Measurements from ENCODE around the gene ZNF710. TPM values are rescaled to one million over a fixed set of nuclear protein-coding genes. Genes with fewer than 3 reads are reported as not detected.

The ZNF710 gene
- total and polyA plus RNA-seq, 9 of the 15 experiments (the other 6 are each of a cell fraction or from before 2014, with no cell fraction given) = 0.56 to 14.2 (median 5.2) TPM

GRCh38 chr15:90062023-90062442, 60.9 kb downstream of the ZNF710 start (continued):
- TF ChIP-seq MAZ (CRISPR knock-in tag; conservative IDR thresholded peaks at IDR 0.05 in 1 of 2, IDR thresholded peaks at IDR 0.05 in 1 of 2) = peak in 1 of 2 experiments; percentile 28; a peak in 1 of 4 replicates
- TF ChIP-seq RB1 (IDR thresholded peaks at IDR 0.05; ENCODE audit: low read depth) = 0 out of 2 replicates have a peak, but pooled peaks have one; percentile 33
- TF ChIP-seq SUPT5H (IDR thresholded peaks at IDR 0.05) = 0 out of 2 replicates have a peak, but pooled peaks have one; percentile 32
- TF ChIP-seq TBL1XR1 (IDR thresholded peaks at IDR 0.05; ENCODE audit: low read length in 2 of 2) = peak in 1 of 2 experiments; percentile 16; a peak in 1 of 4 replicates
- TF ChIP-seq ZNF77 (CRISPR knock-in tag; IDR thresholded peaks at IDR 0.05) = no peak
- TF ChIP-seq ZBTB7A (IDR thresholded peaks at IDR 0.05; ENCODE audit: borderline replicate concordance, control insufficient read depth, low read depth, low read length) = peak; percentile 60; the same call in 1 of the 2 replicates
- peak; percentile 72 for TF ChIP-seq NCOR1 (IDR thresholded peaks at IDR 0.05)
- no peak for TF ChIP-seq CBX8 (IDR thresholded peaks at IDR 0.05; ENCODE audit: borderline replicate concordance, extremely low read depth, low read depth, low read length, poor library complexity, severe bottlenecking)
- no peak for TF ChIP-seq ZNF224 (CRISPR knock-in tag; IDR thresholded peaks at IDR 0.05)
- TF ChIP-seq MYNN (IDR thresholded peaks at IDR 0.05) = no peak
- TF ChIP-seq MYNN (CRISPR knock-in tag; IDR thresholded peaks at IDR 0.05) = no peak

- H3K79me2 ChIP-seq (ENCODE audit: control insufficient read depth, insufficient read depth, low read length) = peaks cover 7% of the 10 kb centered on the region; the same call in 2 of the 3 replicates
- peak overlapping the region; percentile 66 for H3K4me2 ChIP-seq (ENCODE audit: insufficient read depth, low read length)
- DNase-seq (ENCODE audit: extremely low read depth in 1 of 4, low spot score in 3 of 4) (no peak), ATAC-seq (peak; percentile 3; the same call in 2 of the 3 replicates), FAIRE-seq (no peak)
- peak overlapping the region; percentile 39 to 80; a peak in 3 of 4 replicates for H3K9ac ChIP-seq (ENCODE audit: insufficient read depth in 1 of 2, low read depth in 2 of 2, low read length in 2 of 2)
- 63% methylated on average over 15 of the region's 16 CpGs for WGBS (ENCODE audit: insufficient coverage, low coverage, missing lambda C conversion rate)
- in situ Hi-C loops (cut with MboI) (no loop called here), intact Hi-C loops (cut with micrococcal nuclease) (no loop called here)
- H3K27ac ChIP-seq (ENCODE audit: extremely low read depth, low read depth, low read length) = peak overlapping the region; percentile 85
- H3K4me1 ChIP-seq (replicated peaks in 1 of 2; ENCODE audit: control insufficient read depth in 2 of 2, insufficient read depth in 2 of 2, low read length in 2 of 2) = peaks cover 52 to 60% of the 10 kb centered on the region in 2 experiments
- CTCF ChIA-PET (ENCODE audit: low intra/inter-chr PET ratio) = no interaction called here
- BruUV-seq (replicated peaks) = no TSS peak
- H2AFZ ChIP-seq (ENCODE audit: low read depth, low read length) = peak overlapping the region; percentile 80
- H3K4me3 ChIP-seq = no peak overlapping the region
- no peaks in the 10 kb centered on the region for H3K9me1 ChIP-seq (ENCODE audit: control insufficient read depth, insufficient read depth, low read length)
- H3K36me3 ChIP-seq (ENCODE audit: control insufficient read depth, insufficient read depth, low read length) = no peaks in the 10 kb centered on the region
- H3K9me3 ChIP-seq (replicated peaks; ENCODE audit: control insufficient read depth, insufficient read depth, low read depth, low read length) = no peaks in the 10 kb centered on the region
- TF ChIP-seq NFIC (IDR thresholded peaks at IDR 0.05) (peak; percentile 47), MITF (IDR thresholded peaks at IDR 0.05) (no peak)
- no peaks in the 10 kb centered on the region for H3K27me3 ChIP-seq (ENCODE audit: control insufficient read depth in 2 of 2, insufficient read depth in 2 of 2, low read length in 2 of 2)
- POLR2A ChIA-PET = no interaction called here
- H4K20me1 ChIP-seq (replicated peaks; ENCODE audit: control insufficient read depth, insufficient read depth, low read length) = no peaks in the 10 kb centered on the region
Observed at GRCh38 chr15:90062462-90062932, 61.4 kb downstream of the ZNF710 start.

All from K562 (cell line).